Stimulated activated CD8-positive, alpha-beta memory T cell treated with anti-CD3 and anti-CD28 coated beads, Interleukin-4, amount 100 ng/mL, for 48 hours (primary cell): ENCODE data around the gene VDAC1.

Experiments used
- DNase-seq: peaks from one replicate; pipeline ENCODE4 v3.0.0-alpha.2; 2020

Gene VDAC1

GRCh38 chr5:133994297-133994989 is 10.3 kb downstream of the VDAC1 start:
- no peak for DNase-seq

GRCh38 chr5:133993185-133993936 is 11.4 kb downstream of the VDAC1 start:
- no peak for DNase-seq

GRCh38 chr5:133992429-133993155 is 12.2 kb downstream of the VDAC1 start:
- no peak for DNase-seq

GRCh38 chr5:133991171-133991910 is 13.4 kb downstream of the VDAC1 start:
- DNase-seq: no peak

- DNase-seq: no peak
Observed at GRCh38 chr5:133990396-133990795, 14.4 kb downstream of the VDAC1 start.

GRCh38 chr5:133985540-133986180 is 19.1 kb downstream of the VDAC1 start:
- peak; percentile 13 for DNase-seq

- DNase-seq: no peak
Observed at GRCh38 chr5:133983674-133984073, 21.1 kb downstream of the VDAC1 start.

GRCh38 chr5:133981714-133982113 is 23.1 kb downstream of the VDAC1 start:
- no peak for DNase-seq

GRCh38 chr5:133980652-133981051 is 24.1 kb downstream of the VDAC1 start:
- no peak for DNase-seq

- no peak for DNase-seq
Observed at GRCh38 chr5:133978943-133979342, 25.8 kb downstream of the VDAC1 start.

GRCh38 chr5:133977858-133978257 is 26.9 kb downstream of the VDAC1 start:
- no peak for DNase-seq

- DNase-seq: no peak
Observed at GRCh38 chr5:133977161-133977787, 27.5 kb downstream of the VDAC1 start.

- DNase-seq: peak; percentile 43
Observed at GRCh38 chr5:133975546-133975945, 29.2 kb downstream of the VDAC1 start.

- no peak for DNase-seq
Observed at GRCh38 chr5:133974142-133974541, 30.6 kb downstream of the VDAC1 start.

- no peak for DNase-seq
Observed at GRCh38 chr5:133970325-133970909, 34.4 kb downstream of the VDAC1 start.

GRCh38 chr5:133969654-133970324 is 35.0 kb downstream of the VDAC1 start:
- DNase-seq: no peak

GRCh38 chr5:133968204-133968980 is 36.4 kb downstream of the VDAC1 start, which contains the start of gene C5orf15:
C5orf15 (minus strand) TSS chr5:133968625; CDS start chr5:133968584, 41 bp downstream.
- DNase-seq: peak; percentile 95

GRCh38 chr5:133967698-133968203 is 37.0 kb downstream of the VDAC1 start:
- DNase-seq: no peak

GRCh38 chr5:133967124-133967523 is 37.7 kb downstream of the VDAC1 start:
- DNase-seq: no peak

- no peak for DNase-seq
Observed at GRCh38 chr5:133966090-133966489, 38.7 kb downstream of the VDAC1 start.
